HuH-7 (cell line): ENCODE data around the gene WEE1.

Experiments
- DNase-seq: peaks from one replicate; pipeline ENCODE4 v3.0.0; 2011; ENCODE audit warnings: low spot score

The WEE1 gene

DNA sequence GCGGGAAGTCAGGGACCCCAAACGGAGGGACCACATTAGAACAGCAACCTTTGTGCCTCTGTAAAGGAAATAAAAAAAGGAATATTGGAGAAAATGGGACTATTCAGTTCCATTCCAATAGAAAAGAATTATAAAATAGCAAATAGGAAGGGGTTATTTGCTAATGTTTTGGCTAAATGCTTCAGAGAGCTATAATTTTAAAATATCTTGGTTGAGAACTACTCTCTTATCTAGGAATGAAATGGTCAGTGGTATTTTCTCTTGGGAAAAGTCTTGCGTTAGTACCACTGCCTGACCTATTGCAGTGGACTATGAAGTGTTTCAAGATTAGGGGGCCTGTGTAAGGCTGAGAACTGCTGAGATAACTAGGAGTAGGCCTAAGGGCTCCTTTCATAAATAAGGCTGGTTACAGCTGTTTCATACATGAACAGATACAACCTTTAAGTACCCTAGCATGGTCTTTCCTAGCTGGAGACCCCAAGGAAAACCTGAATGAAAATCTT lies 6.9 kb upstream of the WEE1 start:
- no peak for DNase-seq

DNA sequence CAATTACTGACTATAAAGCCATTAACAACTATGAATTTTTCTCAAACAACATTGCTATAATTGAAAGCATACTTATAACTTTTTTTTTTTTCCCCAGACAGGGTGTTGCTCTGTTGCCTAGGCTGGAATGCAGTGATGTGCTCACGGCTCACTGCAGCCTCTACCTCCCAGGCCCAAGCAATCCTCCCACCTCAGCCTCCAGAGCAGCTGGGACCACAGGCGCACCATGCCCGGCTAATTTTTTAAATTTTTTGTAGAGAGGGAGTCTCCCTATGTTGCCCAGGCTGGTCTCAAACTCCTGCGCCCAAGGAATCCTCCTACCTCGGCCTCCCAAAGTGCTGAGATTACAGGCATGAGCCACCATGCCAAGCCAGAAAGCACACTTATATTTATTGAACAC lies 6.1 kb upstream of the WEE1 start:
- DNase-seq, result no peak

DNA sequence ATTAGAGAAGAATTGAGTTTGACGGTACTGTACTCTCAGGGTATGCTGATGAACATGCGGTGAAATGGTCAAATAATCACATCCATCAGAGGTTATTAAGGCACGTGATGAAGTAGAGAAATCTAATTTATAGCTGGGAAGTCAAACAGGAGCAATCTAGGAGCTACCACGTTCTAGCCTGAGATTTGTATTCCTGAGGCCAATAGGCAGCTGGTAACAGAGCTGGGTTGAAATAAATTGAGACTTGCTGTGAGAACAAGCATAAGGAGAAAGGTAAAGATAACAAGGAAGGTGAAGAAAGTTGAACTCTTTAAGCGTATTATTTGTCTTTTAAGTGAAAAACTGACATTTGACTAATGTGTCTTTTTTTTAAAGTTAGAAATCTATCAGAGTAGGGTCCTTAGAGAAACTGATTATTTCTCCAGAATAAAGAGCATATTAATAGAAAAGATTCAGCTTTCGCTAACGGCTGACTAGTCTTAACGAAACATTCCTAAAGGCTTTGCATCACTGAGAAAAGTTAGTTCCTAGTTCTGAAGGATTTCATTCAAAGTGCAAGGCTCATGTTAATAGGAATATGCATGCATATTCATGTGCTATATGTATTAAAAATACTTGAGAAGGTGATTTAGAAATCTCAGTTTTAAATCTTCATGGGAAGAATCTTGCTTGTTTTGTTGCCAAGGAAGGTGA lies 5.2 kb upstream of the WEE1 start:
- no peak for DNase-seq

DNA sequence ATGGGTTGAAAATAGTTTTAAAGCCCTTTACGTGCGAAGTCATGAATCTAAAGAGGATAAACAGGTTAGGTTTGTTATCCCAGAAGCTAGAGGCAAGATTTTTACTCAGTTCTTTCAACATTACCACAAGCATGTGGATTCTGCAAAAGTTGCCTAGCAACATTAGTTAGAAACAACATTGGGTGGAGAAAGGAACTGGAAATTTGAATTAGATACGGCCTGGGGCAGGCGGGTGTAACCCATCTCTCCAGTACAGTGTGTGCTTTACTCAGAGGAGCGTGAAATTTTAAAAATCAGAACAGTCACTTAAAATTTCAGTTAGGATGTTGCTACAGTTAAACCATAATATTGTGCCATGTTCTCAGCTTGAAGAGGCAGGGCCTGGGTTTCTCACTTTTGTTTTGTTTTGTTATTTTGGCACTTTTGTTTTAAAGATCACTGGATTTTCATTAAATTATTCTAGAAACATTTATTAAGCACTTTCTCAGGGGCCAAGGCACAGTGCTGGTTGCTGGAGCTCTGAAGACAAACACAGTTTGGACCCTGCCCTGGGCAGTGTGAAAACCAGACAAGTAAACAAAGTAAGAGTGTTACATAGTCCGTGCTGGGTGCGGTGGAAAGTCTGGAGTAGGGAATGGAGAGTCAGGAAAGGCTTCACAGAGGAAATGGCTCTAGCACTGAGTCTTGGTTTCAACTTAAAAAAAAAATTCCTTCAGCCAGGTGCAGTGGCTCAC lies 4.4 kb upstream of the WEE1 start:
- peak; percentile 55 for DNase-seq

DNA sequence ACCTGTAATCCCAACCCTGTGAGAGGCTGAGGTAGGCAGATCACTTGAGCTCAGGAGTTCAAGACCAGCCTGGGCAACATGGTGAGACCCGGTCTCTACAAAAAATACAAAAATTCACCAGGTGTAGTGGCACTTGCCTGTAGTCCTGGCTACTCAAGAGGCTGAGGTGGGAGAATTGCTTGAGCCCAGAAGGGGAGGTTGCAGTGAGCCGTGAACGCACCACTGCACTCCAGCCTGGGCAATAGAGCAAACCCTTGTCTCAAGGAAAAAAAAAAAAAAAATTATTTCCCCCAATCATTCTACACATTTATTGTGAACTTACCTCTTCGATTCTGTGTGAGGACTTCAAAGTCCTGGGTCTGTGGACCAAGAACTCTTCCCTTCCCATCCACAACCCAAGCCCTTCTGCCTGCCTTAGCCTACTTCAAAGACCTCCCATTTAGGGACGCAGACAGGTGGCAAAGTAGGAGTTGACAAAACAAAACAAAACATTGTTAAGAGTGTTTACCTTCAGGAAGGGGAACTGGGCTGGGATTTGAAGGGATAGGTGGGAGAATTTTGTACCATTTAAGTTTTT lies 3.8 kb upstream of the WEE1 start:
- DNase-seq, result no peak

DNA sequence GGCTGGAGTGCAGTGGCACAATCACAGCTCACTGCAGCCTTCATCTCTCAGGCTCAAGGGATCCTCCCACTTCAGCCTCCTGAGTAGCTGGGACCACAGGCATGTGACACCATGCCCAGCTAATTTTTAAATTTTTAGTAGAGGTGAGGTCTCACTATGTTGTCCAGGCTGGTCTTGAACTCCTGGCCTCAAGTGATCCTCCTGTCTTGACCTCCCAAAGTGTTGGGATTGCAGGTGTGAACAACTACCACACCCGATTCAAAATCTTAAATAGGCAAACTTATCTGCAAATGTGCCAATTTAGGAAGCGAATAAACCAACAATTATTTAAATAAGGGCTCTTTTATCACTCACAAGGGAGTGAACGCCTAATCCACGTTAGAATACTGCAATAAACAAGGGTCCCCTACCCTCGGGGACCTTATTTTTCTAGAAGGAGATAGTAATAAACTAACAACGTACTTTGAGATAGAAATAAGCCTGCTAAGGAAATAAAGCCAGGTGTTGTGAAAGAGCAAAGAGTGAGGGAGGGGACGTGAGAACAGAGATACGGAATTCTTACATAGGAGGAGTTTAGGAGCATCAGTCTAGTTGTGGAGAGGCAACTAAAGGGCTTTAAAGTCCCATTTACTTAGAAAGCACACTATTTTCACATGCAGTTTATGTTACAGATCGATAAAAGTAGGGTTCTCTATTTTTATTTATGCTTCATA lies 3.0 kb upstream of the WEE1 start:
- DNase-seq, result no peak

DNA sequence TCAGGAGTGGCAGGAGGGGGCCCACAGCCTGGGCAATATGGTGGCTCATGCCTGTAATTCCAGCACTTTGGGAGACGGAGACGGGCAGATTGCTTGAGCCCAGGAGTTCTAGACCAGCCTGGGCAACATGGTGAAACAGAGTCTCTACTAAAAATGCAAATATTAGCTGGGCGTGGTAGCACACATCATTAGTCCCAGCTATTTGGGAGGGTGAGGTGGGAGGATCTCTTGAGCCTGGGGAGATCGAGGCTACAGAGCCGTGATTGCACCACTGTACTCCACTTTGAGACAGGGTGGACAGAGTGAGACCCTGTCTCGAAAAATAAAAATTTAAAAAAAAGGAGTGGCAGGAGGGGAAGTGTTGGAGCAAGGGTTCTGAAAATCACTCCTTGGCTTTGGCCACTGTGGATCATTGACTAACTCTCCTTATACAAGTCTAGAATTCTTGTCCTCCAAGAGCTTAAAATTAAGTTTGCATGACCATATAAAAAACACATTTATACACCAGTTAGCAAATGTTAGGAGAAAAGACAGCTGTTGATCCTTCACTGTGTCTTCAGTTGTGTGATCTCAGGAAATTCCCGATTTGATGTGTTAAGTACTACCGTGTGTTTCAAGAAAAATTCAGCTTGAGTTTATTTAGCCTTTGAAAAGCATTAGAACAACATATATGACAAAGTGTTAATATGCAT lies 2.3 kb upstream of the WEE1 start:
- DNase-seq, result no peak

DNA sequence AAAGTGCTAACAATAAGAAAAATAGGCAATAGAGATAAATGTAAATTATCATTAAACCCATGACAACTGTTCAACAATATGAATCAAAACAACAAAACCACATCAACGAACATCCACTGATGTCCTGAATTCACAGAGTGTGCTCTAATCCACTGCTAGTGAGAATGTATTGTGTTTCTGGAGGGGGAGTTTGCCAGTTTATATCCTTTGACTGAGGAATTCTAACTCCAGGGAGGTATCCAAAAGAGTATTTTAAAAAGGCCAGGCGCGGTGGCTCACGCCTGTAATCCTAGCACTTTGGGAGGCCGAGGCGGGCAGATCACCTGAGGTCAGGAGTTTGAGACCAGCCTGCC lies 1.7 kb upstream of the WEE1 start:
- no peak for DNase-seq

DNA sequence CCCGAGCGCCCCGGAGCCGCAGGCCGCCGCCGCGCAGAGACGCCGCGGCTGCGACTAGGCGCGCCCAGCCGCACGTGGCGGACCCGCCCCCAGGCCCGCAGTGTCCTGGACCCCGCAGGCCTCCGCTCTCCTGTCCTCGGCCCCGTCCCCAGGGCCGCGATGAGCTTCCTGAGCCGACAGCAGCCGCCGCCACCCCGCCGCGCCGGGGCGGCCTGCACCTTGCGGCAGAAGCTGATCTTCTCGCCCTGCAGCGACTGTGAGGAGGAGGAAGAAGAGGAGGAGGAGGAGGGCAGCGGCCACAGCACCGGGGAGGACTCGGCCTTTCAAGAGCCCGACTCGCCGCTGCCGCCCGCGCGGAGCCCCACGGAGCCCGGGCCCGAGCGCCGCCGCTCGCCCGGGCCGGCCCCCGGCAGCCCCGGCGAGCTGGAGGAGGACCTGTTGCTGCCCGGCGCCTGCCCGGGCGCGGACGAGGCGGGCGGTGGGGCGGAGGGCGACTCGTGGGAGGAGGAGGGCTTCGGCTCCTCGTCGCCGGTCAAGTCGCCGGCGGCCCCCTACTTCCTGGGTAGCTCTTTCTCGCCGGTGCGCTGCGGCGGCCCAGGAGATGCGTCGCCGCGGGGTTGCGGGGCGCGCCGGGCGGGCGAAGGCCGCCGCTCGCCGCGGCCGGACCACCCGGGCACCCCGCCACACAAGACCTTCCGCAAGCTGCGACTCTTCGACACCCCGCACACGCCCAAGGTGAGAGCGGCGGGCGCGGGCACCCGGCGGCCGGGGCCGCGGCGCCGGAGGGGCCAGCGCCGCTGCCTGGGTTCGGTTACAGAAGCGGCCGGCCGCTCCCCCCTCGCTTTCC lies 528 bp downstream of the WEE1 start:
- DNase-seq, result no peak

DNA sequence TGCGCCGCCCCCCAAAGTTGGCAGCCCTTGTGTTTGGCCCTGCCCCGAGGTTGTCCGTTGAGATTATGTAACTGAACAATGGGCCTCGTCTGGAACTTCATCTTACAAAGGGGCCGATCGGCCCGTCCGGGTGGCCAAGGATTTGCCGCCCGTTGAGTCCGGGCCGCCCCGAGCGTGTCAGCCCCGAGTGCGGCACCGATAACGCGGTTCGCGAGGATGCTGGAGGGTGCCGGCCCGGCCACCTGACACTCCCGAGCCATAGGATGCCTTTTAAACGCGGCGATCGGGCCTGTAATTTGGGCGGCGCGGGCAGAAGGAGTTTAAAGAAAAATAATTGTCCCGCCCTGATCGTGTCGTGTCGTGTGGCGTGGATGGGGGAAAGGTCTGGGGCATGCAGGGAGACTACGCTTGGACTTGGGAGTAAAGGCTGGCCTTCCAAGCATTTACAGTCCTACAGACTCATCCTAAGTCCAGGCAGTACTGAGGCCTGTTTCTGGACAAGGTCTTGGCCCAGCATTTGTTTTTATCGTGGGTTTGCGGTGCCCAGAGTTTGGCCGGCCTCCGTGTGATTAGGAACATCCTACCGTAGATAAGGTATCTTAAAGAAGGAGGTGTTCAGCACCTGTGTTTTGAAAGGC lies 1.3 kb downstream of the WEE1 start:
- DNase-seq, result no peak

DNA sequence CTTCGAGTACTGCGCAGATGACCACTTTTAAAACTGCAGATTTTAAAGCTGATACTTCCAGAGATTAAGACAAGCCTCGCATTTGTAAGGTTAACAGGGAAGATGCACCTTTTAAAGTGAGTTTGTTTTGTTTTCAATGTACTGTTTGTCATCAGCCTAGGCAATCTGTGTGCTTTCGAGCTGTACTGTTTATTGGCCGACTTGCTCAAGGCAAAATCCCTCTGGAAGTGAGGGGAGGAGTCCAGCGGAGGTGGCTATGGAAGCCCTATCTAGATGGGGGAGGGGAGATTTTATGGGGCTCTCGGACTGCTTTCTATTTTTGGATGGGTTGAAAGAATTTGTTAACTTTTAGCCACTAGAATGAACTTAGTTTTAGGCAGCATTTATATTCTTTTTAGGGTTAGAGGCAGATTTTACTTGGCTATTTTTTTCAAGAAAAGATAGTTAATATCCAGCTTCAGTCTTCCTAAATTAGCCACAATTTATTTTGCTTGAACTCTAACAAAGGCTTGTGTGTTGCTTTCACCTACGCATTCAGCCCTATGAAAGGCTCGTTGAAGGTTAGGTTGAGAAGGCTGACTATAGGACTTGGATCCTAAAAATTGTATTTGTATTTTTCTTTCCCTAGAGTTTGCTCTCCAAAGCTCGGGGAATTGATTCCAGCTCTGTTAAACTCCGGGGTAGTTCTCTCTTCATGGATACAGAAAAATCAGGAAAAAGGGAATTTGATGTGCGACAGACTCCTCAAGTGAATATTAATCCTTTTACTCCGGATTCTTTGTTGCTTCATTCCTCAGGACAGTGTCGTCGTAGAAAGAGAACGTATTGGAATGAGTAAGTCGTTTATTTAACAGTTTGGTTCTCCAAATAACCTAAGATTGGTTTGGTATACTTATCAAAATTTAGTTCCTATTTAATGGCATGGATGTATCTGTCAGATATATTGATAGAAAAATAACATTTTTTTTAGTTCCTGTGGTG lies 2.1 kb downstream of the WEE1 start:
- peak; percentile 72 for DNase-seq

DNA sequence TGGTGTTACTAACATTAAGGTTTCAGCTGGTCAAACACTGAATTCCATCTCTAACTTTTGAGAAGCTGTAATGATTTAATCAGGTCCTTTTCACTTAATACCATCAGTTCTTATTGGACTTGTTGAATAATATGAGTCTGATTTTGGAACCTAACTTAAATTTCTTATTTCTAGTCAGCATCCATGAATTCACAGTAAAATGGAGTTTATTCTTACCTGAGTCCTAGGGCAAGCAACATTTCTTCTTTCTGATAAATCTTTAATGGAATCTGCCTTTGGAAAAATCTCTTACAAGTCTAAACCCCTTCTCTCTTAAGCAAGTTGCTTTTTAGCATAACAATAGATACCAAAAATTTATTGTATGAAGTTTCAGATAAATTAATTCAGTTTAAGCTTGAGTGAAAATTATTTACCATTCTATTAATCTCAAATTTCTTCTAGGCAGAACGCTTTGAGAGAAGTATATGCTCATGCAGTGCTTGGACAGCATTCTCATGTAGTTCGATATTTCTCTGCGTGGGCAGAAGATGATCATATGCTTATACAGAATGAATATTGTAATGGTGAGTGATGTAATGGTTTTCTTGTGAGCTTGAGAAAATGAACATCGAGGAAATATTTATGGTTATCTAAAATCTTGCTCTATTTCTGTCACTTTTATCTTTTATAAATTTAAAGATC lies 3.4 kb downstream of the WEE1 start:
- no peak for DNase-seq

DNA sequence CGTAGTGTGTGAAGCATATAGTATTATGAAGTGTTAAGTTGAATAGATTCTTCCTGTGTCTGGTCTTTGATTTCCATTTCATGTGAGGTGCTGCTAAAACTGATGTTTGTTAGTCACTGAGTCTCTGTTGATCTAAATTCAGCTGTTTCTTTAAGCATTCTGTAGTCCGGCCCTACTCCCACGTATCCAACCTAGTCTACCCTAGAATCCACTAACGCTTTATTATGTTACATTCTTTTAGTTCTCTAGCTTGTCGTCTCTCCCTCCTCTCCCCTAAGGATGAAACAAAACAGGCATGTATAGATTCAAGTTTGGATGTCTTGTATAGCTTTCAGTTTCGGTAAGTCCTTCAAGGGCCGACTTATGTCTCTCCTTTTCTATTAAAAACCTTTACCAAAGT lies 4.1 kb downstream of the WEE1 start:
- DNase-seq, result no peak

DNA sequence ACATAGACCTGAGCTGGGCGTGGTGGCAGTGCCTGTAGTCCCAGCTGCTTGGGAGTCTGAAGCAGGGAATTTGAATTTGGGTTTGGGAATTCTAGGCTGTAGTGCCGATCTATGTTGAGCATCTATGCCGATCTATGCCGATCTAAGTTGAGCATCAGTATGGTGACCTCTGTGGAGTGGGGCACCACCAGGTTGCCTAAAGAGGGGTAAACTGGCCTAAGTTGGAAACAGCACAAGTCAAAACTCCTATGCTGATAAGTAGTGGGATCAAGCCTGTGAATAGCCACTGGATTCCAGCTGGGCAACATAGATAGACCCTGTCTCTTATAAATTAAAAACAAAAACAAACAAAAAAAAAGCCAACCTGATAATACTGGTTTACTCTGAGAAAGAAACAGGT lies 7.4 kb downstream of the WEE1 start:
- DNase-seq, result no peak

DNA sequence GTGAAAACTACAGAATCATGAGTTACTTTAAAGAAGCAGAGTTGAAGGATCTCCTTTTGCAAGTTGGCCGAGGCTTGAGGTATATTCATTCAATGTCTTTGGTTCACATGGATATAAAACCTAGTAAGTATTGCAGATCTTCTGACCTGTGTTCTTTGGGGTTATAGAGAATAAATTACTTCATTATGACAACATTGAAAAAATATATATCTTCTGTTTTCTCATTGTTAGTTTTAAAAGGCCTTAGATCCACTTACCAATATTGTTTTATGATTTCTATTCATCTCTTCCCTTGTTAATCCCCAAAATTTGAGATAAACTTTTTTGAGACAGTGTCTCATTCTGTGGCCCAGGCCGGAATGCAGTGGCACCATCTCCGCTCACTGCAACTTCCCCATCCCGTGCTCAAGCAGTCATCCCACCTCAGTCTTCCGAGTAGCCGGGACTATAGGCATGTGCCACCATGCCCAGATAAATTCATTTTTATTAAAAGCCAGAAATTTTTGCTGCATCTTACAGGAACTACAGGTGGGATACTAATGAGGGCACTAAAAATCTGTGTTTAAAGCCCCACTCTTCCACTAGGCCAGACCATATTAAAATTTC lies 8.2 kb downstream of the WEE1 start:
- DNase-seq, result no peak

DNA sequence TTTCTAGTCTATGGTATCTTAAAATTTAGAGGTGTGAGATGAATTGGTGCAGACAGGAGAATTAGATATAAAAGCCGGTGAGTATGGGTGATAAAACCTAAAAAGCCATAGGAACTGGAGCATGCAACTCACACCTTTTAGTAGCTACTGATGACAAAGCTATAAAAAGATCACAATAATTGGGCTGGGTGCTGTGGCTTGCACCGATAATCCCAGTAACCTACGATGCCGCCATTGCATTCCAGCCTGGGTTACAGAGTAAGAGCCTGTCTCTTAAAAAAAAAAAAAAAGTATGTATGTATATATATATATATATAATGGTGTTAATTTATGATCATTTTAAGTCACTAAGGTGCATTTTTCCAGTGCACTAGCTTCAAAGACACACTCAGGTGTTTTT lies 17.2 kb downstream of the WEE1 start:
- no peak for DNase-seq

DNA sequence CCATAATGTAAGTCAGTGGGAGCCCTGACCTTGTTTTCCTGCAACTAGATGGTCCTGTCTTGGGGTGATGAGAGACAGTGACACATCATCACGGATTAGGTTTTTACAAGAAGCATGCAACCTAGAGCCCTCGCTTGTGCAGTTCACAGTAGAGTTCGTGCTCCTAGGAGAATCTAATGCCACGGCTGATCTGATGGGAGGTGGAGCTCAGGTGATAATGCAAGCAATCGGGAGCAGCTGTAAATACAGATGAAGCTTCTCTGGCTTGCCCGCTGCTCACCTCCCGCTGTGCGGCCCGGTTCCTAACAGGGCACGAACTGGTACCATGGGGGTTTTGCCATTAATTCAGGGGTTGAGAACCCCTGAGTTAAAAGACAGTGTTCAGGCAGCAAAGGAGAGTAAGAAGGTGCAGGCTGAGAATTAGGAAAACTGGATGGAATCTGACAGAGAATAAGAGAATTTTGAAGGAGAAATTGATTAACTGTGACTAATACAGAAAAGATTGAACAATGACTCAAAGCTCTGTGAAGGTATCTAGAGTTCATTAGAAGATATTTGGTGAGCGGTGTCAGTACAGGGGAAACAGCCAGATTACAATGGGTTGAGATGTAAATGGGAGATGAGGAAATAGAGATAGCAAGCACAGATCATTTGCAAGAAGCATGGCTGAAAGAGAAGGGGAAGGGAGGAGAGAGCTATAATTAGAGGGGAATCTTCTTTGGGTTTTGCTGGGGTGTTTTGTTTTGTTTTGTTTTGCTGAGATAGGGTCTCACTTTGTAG lies 21.0 kb downstream of the WEE1 start:
- no peak for DNase-seq
